ENCODE results near the gene DOCK2.

DNA sequence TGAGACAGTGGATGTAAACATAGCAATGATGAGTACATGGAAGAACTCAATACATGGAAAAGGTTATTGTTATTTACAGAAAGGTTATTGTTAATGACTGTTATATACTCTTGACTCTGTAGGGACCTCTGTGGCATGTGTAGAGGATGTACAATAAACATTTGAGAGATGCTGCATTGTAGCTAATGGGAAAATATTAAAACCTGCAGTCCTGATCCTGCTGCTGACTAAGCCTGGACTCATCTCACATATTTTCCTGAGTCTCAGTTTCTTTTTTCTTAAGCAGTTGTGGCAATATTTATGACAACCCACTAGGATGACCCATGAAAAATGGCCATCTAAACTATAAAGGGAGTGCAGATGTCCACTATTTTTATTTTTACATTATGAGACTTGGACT lies 75.4 kb downstream of the DOCK2 start:
- TF ChIP-seq, protein P1, sequence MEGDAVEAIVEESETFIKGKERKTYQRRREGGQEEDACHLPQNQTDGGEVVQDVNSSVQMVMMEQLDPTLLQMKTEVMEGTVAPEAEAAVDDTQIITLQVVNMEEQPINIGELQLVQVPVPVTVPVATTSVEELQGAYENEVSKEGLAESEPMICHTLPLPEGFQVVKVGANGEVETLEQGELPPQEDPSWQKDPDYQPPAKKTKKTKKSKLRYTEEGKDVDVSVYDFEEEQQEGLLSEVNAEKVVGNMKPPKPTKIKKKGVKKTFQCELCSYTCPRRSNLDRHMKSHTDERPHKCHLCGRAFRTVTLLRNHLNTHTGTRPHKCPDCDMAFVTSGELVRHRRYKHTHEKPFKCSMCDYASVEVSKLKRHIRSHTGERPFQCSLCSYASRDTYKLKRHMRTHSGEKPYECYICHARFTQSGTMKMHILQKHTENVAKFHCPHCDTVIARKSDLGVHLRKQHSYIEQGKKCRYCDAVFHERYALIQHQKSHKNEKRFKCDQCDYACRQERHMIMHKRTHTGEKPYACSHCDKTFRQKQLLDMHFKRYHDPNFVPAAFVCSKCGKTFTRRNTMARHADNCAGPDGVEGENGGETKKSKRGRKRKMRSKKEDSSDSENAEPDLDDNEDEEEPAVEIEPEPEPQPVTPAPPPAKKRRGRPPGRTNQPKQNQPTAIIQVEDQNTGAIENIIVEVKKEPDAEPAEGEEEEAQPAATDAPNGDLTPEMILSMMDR (IDR thresholded peaks at IDR 0.05; ENCODE audit: borderline replicate concordance, extremely low read depth, low read length, poor library complexity, severe bottlenecking), result no peak
- no peak for TF ChIP-seq EZH2 (IDR thresholded peaks at IDR 0.05; ENCODE audit: borderline replicate concordance, low read depth, low read length, severe bottlenecking)
